H1 (cell line): ENCODE results near the gene SPATA21. TPM values are rescaled to one million over a fixed set of nuclear protein-coding genes. Genes with fewer than 3 reads are reported as not detected.

Source experiments
- CTCF ChIA-PET: fragments of 300-600 bp; sonication (Branson Sonifier 250); formaldehyde crosslinking; loops from one replicate; lab custom pipeline; 2021; ENCODE audit not compliant: partially characterized antibody; lab: Charles Lee
- POLR2A ChIA-PET: fragments of 300-600 bp; sonication (Branson Sonifier 250); formaldehyde crosslinking; loops from one replicate; lab custom pipeline; 2021; ENCODE audit warnings: inconsistent platforms; ENCODE audit not compliant: partially characterized antibody; lab: Charles Lee
- DNase-seq, 2 experiments: peaks; one replicate each; pipeline versions ENCODE4 v3.0.0 to v3.0.0-alpha.2; 2010 to 2022; ENCODE audit warnings: low spot score in 2 of 2, low read depth in 1 of 2, mixed read lengths in 1 of 2
- FAIRE-seq: peaks from 2 replicates; lab custom pipeline; 2011; peaks lifted over from hg19 to GRCh38; lab: Jason Lieb, UNC
- H2AFZ ChIP-seq: 2 replicates; pipeline ENCODE4 v1.8.1; 2012; ENCODE audit warnings: low read length, inconsistent platforms
- H2AK5ac ChIP-seq: 2 replicates; pipeline ENCODE4 v1.6.1; 2013; ENCODE audit warnings: low read depth, low read length
- H2BK120ac ChIP-seq: replicated peaks from 2 replicates; pipeline ENCODE3; 2013; ENCODE audit warnings: low read depth, low read length, inconsistent platforms
- H2BK12ac ChIP-seq: 2 replicates; pipeline ENCODE4 v1.6.1; 2013; ENCODE audit warnings: low read depth, low read length
- H2BK15ac ChIP-seq: 2 replicates; pipeline ENCODE4 v1.6.1; 2013; ENCODE audit warnings: low read length
- H2BK20ac ChIP-seq: 2 replicates; pipeline ENCODE4 v1.6.1; 2013; ENCODE audit warnings: low read length
- H2BK5ac ChIP-seq: 2 replicates; pipeline ENCODE4 v1.6.1; 2013; ENCODE audit warnings: low read depth, low read length
- H3K14ac ChIP-seq: 2 replicates; pipeline ENCODE4 v1.6.1; 2013; ENCODE audit warnings: inconsistent platforms; ENCODE audit not compliant: insufficient read length
- H3K18ac ChIP-seq: 2 replicates; pipeline ENCODE4 v1.6.1; 2013; ENCODE audit warnings: low read length; ENCODE audit errors: extremely low read depth
- H3K23ac ChIP-seq: 2 replicates; pipeline ENCODE4 v1.6.1; 2013; ENCODE audit warnings: inconsistent platforms; ENCODE audit not compliant: insufficient read length
- H3K23me2 ChIP-seq: 2 replicates; pipeline ENCODE4 v1.6.1; 2013; ENCODE audit warnings: low read depth, low read length
- H3K27ac ChIP-seq: 2 replicates; pipeline ENCODE4 v1.6.1; 2011; ENCODE audit warnings: low read depth, low read length, inconsistent platforms
- H3K27me3 ChIP-seq, 4 experiments: replicated peaks in 1 of 4; 1 replicate in 1 of 4; 2 replicates in 3 of 4; pipeline versions ENCODE4 v1.6.1 to v1.8.1; 2011 to 2013; ENCODE audit warnings: low read length in 3 of 4, mild to moderate bottlenecking in 3 of 4, inconsistent platforms in 2 of 4, mixed read lengths in 2 of 4, moderate library complexity in 1 of 4; ENCODE audit not compliant: control insufficient read depth in 3 of 4, insufficient read depth in 3 of 4; ENCODE audit errors: extremely low read depth in 1 of 4
- H3K36me3 ChIP-seq, 4 experiments: 2 replicates each; pipeline versions ENCODE4 v1.6.1 to v1.8.1; 2011 to 2013; ENCODE audit warnings: mild to moderate bottlenecking in 4 of 4, low read length in 3 of 4, moderate library complexity in 2 of 4, control low read depth in 1 of 4, inconsistent platforms in 1 of 4; ENCODE audit not compliant: insufficient read depth in 4 of 4, control insufficient read depth in 2 of 4
- H3K4ac ChIP-seq: replicated peaks from 2 replicates; pipeline ENCODE3; 2013; ENCODE audit warnings: low read length, low read depth, mixed read lengths, inconsistent platforms; ENCODE audit not compliant: insufficient read length
- H3K4me1 ChIP-seq, 4 experiments: replicated peaks in 1 of 4; 1 replicate in 1 of 4; 2 replicates in 3 of 4; pipeline versions ENCODE4 v1.6.1 to v1.8.1; 2011 to 2013; ENCODE audit warnings: low read length in 3 of 4, inconsistent platforms in 2 of 4, mixed read lengths in 1 of 4; ENCODE audit not compliant: insufficient read depth in 4 of 4, control insufficient read depth in 3 of 4
- H3K4me2 ChIP-seq, 2 experiments: 2 replicates each; pipeline versions ENCODE4 v1.6.1 to v1.8.1; 2011 to 2013; ENCODE audit warnings: low read depth in 2 of 2, low read length in 2 of 2, control low read depth in 1 of 2, inconsistent platforms in 1 of 2, mild to moderate bottlenecking in 1 of 2; ENCODE audit not compliant: insufficient read depth in 1 of 2
- H3K4me3 ChIP-seq, 4 experiments: fragments of 200-600, 300-600 bp in 1 of 4; sonication (generic), shearing (Covaris generic), sonication (Bioruptor Twin) in 1 of 4; 2 replicates each; pipeline versions ENCODE4 v1.5.1 to v1.8.1; 2011 to 2016; ENCODE audit warnings: low read length in 4 of 4, low read depth in 3 of 4, control low read depth in 2 of 4, inconsistent platforms in 2 of 4, mild to moderate bottlenecking in 2 of 4, mixed read lengths in 1 of 4, moderate library complexity in 1 of 4; ENCODE audit not compliant: insufficient read depth in 2 of 4; ENCODE audit errors: extremely low read depth in 1 of 4
- H3K56ac ChIP-seq: replicated peaks from 2 replicates; pipeline ENCODE3; 2013; ENCODE audit warnings: low read depth, mild to moderate bottlenecking, mixed read lengths, low read length, inconsistent platforms; ENCODE audit not compliant: insufficient read length
- H3K79me1 ChIP-seq: 2 replicates; pipeline ENCODE4 v1.6.1; 2013; ENCODE audit warnings: low read depth, low read length, control low read depth
- H3K79me2 ChIP-seq, 2 experiments: 2 replicates each; pipeline versions ENCODE4 v1.6.1 to v1.8.1; 2012 to 2013; ENCODE audit warnings: low read length in 2 of 2, mild to moderate bottlenecking in 2 of 2, inconsistent platforms in 1 of 2; ENCODE audit not compliant: insufficient read depth in 2 of 2, control insufficient read depth in 1 of 2
- H3K9ac ChIP-seq, 4 experiments: replicated peaks in 1 of 4; 1 replicate in 1 of 4; 2 replicates in 3 of 4; pipeline versions ENCODE4 v1.6.1 to v1.8.1; 2011 to 2013; ENCODE audit warnings: low read depth in 3 of 4, low read length in 3 of 4, control low read depth in 2 of 4, mild to moderate bottlenecking in 2 of 4, moderate library complexity in 2 of 4, inconsistent platforms in 1 of 4; ENCODE audit errors: extremely low read depth in 1 of 4
- H3K9me3 ChIP-seq, 2 experiments: 2 replicates each; pipeline versions ENCODE4 v1.6.1 to v1.8.1; 2012 to 2013; ENCODE audit warnings: mild to moderate bottlenecking in 2 of 2, moderate library complexity in 2 of 2, control low read depth in 1 of 2, inconsistent platforms in 1 of 2, low read depth in 1 of 2, low read length in 1 of 2, mixed read lengths in 1 of 2; ENCODE audit not compliant: insufficient read depth in 2 of 2
- H4K20me1 ChIP-seq, 2 experiments: replicated peaks in 1 of 2; 2 replicates each; pipeline versions ENCODE3 to v1.8.1; 2011 to 2013; ENCODE audit warnings: inconsistent platforms in 2 of 2, low read length in 2 of 2, mild to moderate bottlenecking in 1 of 2; ENCODE audit not compliant: insufficient read depth in 2 of 2, control insufficient read depth in 1 of 2
- H4K5ac ChIP-seq: 2 replicates; pipeline ENCODE4 v1.6.1; 2013; ENCODE audit warnings: low read length, low read depth, mixed read lengths, inconsistent platforms; ENCODE audit not compliant: insufficient read length
- H4K8ac ChIP-seq: 2 replicates; pipeline ENCODE4 v1.8.0; 2013; ENCODE audit warnings: mild to moderate bottlenecking, moderate library complexity, low read length, inconsistent platforms; ENCODE audit not compliant: insufficient read depth; ENCODE audit errors: extremely low read depth
- H4K91ac ChIP-seq: replicated peaks from 2 replicates; pipeline ENCODE3; 2013; ENCODE audit warnings: low read length, mixed read lengths, inconsistent platforms; ENCODE audit not compliant: insufficient read length
- ASH2L ChIP-seq: fragments of 200-600, 300-600 bp; sonication (generic); IDR thresholded peaks from one replicate; pipeline ENCODE4 v1.7.1; 2017; ENCODE audit warnings: low read length
- CBX8 ChIP-seq: fragments of 300-800, 300-1000 bp; sonication (generic); IDR thresholded peaks from 2 replicates; pipeline ENCODE4 v1.7.1; 2016; ENCODE audit warnings: low read depth, low read length, borderline replicate concordance
- CHD1 ChIP-seq: IDR thresholded peaks from 2 replicates; pipeline ENCODE4 v1.6.1; 2012; ENCODE audit warnings: low read depth, low read length, improper control_type of control experiment
- GTF2F1 ChIP-seq: IDR thresholded peaks from 2 replicates; pipeline ENCODE4 v1.6.1; 2012; ENCODE audit warnings: low read depth, low read length, improper control_type of control experiment, borderline replicate concordance
- KDM1A ChIP-seq: fragments of 200-600, 300-600 bp; sonication (generic); IDR thresholded peaks from 2 replicates; pipeline ENCODE4 v1.7.1; 2016; ENCODE audit warnings: mild to moderate bottlenecking, low read length, borderline replicate concordance
- POLR2AphosphoS5 ChIP-seq: IDR thresholded peaks from 2 replicates; pipeline ENCODE4 v1.6.1; 2011; ENCODE audit warnings: low read depth, low read length
- RNF2 ChIP-seq: fragments of 200-900, 300-1000 bp; sonication (generic); IDR thresholded peaks from 2 replicates; pipeline ENCODE4 v1.7.1; 2016; ENCODE audit warnings: borderline replicate concordance, low read depth, mild to moderate bottlenecking, antibody characterized with exemption, low read length; ENCODE audit not compliant: poor library complexity, severe bottlenecking; ENCODE audit errors: missing control alignments
- SAP30 ChIP-seq: fragments of 300-600 bp; sonication (generic); IDR thresholded peaks from 2 replicates; pipeline ENCODE4 v1.7.1; 2012; ENCODE audit warnings: low read length, moderate library complexity, mild to moderate bottlenecking, inconsistent platforms; ENCODE audit not compliant: insufficient read depth, insufficient replicate concordance
- SIN3A ChIP-seq, 2 experiments: IDR thresholded peaks in 1 of 2; conservative IDR thresholded peaks in 1 of 2; 2 replicates each; pipeline ENCODE4 v1.6.1; 2011 to 2012; ENCODE audit warnings: low read length in 2 of 2, improper control_type of control experiment in 1 of 2, low read depth in 1 of 2, mild to moderate bottlenecking in 1 of 2
- SP1 ChIP-seq: IDR thresholded peaks from 2 replicates; pipeline ENCODE4 v1.6.1; 2011; ENCODE audit warnings: low read depth, low read length
- TAF1 ChIP-seq: IDR thresholded peaks from 2 replicates; pipeline ENCODE4 v1.6.1; 2011; ENCODE audit warnings: mild to moderate bottlenecking, low read depth, low read length
- TBP ChIP-seq: IDR thresholded peaks from 2 replicates; pipeline ENCODE4 v1.6.1; 2011; ENCODE audit warnings: low read depth, low read length, improper control_type of control experiment
- ZNF274 ChIP-seq: IDR thresholded peaks from 2 replicates; pipeline ENCODE4 v1.7.0; 2012; ENCODE audit warnings: low read length, borderline replicate concordance; ENCODE audit errors: extremely low read depth
- WGBS, 2 experiments: shearing (Covaris generic) in 1 of 2; methylation state at CpG; one replicate each; pipeline versions ENCODE4 v1.1.6 to v1.1.7; 2013 to 2015; ENCODE audit warnings: low lambda C conversion rate in 2 of 2, mixed read lengths in 2 of 2, inconsistent platforms in 1 of 2, low coverage in 1 of 2, missing lambda C conversion rate in 1 of 2; ENCODE audit not compliant: insufficient replicate concordance in 2 of 2, insufficient coverage in 1 of 2, insufficient read length in 1 of 2; ENCODE audit errors: extremely low coverage in 1 of 2, missing lambda C conversion rate in 1 of 2; 5-methylcytosine and 5-hydroxymethylcytosine counted together
- polyA plus RNA-seq, 7 experiments: library from polyadenylated mRNA; depleted of rRNA in 3 of 7; stranded (reverse) in 5 of 7; unstranded in 2 of 7; fragments of >200 nt in 5 of 7; fragments of 200-250 nt in 2 of 7; gene quantifications; 1 replicate in 5 of 7; 2 replicates in 1 of 7; 4 replicates in 1 of 7; pipeline versions ENCODE4 v1.2.1 to v1.2.3, GENCODE V29; 2011 to 2013; ENCODE audit warnings: missing spikeins in 2 of 7, mixed read lengths in 2 of 7
- total RNA-seq: library from RNA; stranded (reverse); fragmentation: NEBNext Ultra II Directional; extraction: Animal tissue kit (Norgen Biotek cat#: 25700); gene quantifications from 2 replicates; pipeline ENCODE4 v1.2.1, GENCODE V29; 2021

The SPATA21 gene
- total and polyA plus RNA-seq, 2 of the 8 experiments (the other 6 are each of a cell fraction or from before 2014, with no cell fraction given), result not detected

DNA sequence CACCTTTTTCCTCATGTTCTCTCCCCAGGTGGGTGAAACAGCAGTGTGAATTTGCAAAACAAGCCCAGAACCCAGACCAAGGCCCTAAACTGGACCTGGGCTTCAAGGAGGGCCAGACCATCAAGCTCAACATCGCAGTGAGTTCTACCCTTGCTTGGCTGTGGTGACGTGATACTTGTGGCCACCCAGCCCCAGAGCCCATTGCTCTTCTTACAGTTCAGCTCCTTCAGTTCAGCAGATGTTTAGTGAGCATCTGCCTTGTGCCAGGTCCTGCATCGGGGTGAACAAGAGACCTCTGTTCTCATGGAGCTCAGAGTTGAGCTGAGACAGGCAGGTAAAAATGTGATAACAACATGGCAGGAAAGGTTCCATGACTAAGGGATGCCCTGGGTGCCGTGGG is 11.8 kb upstream of the SPATA21 start:
- Histone ChIP-seq H2BK120ac (no peak overlapping the region), H3K56ac (no peak overlapping the region), H2BK20ac (no peak overlapping the region), H4K8ac (no peak overlapping the region; the same call in 1 of the 2 replicates), H3K9me3 (no peaks in the 10 kb centered on the region), H3K18ac (no peak overlapping the region), H4K5ac (no peak overlapping the region), H3K4me3 (no peak overlapping the region), H2BK5ac (no peak overlapping the region), H3K4ac (no peak overlapping the region), H3K79me1 (no peaks in the 10 kb centered on the region)
- POLR2A ChIA-PET, result interaction anchor here (1.0 to 3.7 kb wide), 2 partner anchors 9 to 18 kb away, joined by 3 to 15 read pairs; partner anchors contain the start of gene NECAP2
- FAIRE-seq, result no peak
- TF ChIP-seq CHD1 (no peak), POLR2AphosphoS5 (no peak), TBP (no peak), SIN3A (conservative IDR thresholded peaks at IDR 0.05 in 1 of 2, IDR thresholded peaks at IDR 0.05 in 1 of 2; ENCODE audit: low read depth in 1 of 2, low read length in 2 of 2) (no peak), CBX8 (no peak), KDM1A (no peak), SP1 (no peak), SAP30 (no peak), ZNF274 (no peak), TAF1 (no peak), ASH2L (no peak), GTF2F1 (no peak), RNF2 (no peak)
- TF ChIP-seq, all 59 proteins: peak for 0
- Histone ChIP-seq H3K36me3 (peaks cover 7 to 47% (median 16%) of the 10 kb centered on the region in 4 experiments; a peak in 7 of 8 replicates), H4K91ac (no peak overlapping the region), H3K27ac (no peak overlapping the region), H3K27me3 (no peaks in the 10 kb centered on the region), H2BK15ac (no peak overlapping the region), H3K4me2 (no peak overlapping the region), H2AK5ac (no peak overlapping the region), H2AFZ (no peak overlapping the region), H3K14ac (no peak overlapping the region), H3K23ac (no peak overlapping the region), H3K4me1 (no peaks in the 10 kb centered on the region), H2BK12ac (no peak overlapping the region), H4K20me1 (peaks cover 1 to 5% of the 10 kb centered on the region in 2 experiments), H3K79me2 (no peaks in the 10 kb centered on the region; a peak in 1 of 4 replicates), H3K23me2 (no peaks in the 10 kb centered on the region), H3K9ac (no peak overlapping the region)
- CTCF ChIA-PET, result interaction anchor here (0.9 to 2.0 kb wide), 2 partner anchors 9 to 41 kb away, joined by 3 to 12 read pairs; partner anchors contain the start of gene NECAP2
- 93% methylated on average over 4 of the region's 4 CpGs; no CpG with 5 or more reads in 1 of the 2 experiments for WGBS, 2 experiments
- no peak for DNase-seq
